Amniotic epithelial cell (primary cell): Measurements from ENCODE around the gene MEGF11.
"Not testable (repeated sequence)": the region's sequence is repeated elsewhere in the genome, so short reads cannot be mapped to it uniquely, and the experiment has no call there.

ENCODE experiments used
- DNase-seq: peaks from one replicate; pipeline ENCODE4 v3.0.0-alpha.2; 2010; ENCODE audit warnings: low read depth

The MEGF11 gene

GRCh38 chr15:66025972-66026371 is 227.6 kb downstream of the MEGF11 start:
- DNase-seq = no peak

- DNase-seq = no peak
These were observed 228.5 kb downstream of the MEGF11 start for GRCh38 chr15:66025015-66025452.

GRCh38 chr15:66024116-66024515 is 229.4 kb downstream of the MEGF11 start:
- DNase-seq = no peak

GRCh38 chr15:66023311-66023972 is 230.1 kb downstream of the MEGF11 start:
- no peak for DNase-seq

- DNase-seq = no peak
These were observed 231.4 kb downstream of the MEGF11 start for GRCh38 chr15:66022163-66022525.

- no peak for DNase-seq
These were observed 231.9 kb downstream of the MEGF11 start for GRCh38 chr15:66021496-66022162.

- no peak for DNase-seq
These were observed 233.6 kb downstream of the MEGF11 start for GRCh38 chr15:66019826-66020398.

- no peak for DNase-seq
These were observed 234.2 kb downstream of the MEGF11 start for GRCh38 chr15:66019368-66019767.

GRCh38 chr15:66018488-66018797 is 235.1 kb downstream of the MEGF11 start:
- no peak for DNase-seq

GRCh38 chr15:66017792-66018487 is 235.6 kb downstream of the MEGF11 start:
- no peak for DNase-seq

- no peak for DNase-seq
These were observed 236.6 kb downstream of the MEGF11 start for GRCh38 chr15:66017000-66017399.

GRCh38 chr15:66016199-66016598 is 237.4 kb downstream of the MEGF11 start:
- DNase-seq = no peak

- DNase-seq = no peak
These were observed 238.8 kb downstream of the MEGF11 start for GRCh38 chr15:66014635-66015182.

GRCh38 chr15:66014022-66014421 is 239.5 kb downstream of the MEGF11 start:
- no peak for DNase-seq

- peak; percentile 17 for DNase-seq
These were observed 244.5 kb downstream of the MEGF11 start for GRCh38 chr15:66008940-66009562.

GRCh38 chr15:66007663-66008262 is 245.8 kb downstream of the MEGF11 start:
- no peak for DNase-seq

- peak; percentile 50 for DNase-seq
These were observed 246.6 kb downstream of the MEGF11 start for GRCh38 chr15:66006986-66007385.

GRCh38 chr15:66004618-66005262 is 248.8 kb downstream of the MEGF11 start:
- peak; percentile 37 for DNase-seq

GRCh38 chr15:66003129-66003528 is 250.4 kb downstream of the MEGF11 start:
- not testable (repeated sequence) for DNase-seq

- no peak for DNase-seq
These were observed 251.7 kb downstream of the MEGF11 start for GRCh38 chr15:66001717-66002426.

GRCh38 chr15:66001042-66001441 is 252.5 kb downstream of the MEGF11 start:
- no peak for DNase-seq
